HepG2 (cell line): ENCODE measurements around the gene GFY. TPM values are rescaled to one million over a fixed set of nuclear protein-coding genes. Genes with fewer than 3 reads are reported as not detected.

ENCODE experiments used
- ATAC-seq: fragments of 200-7000 bp; cut with Tn5 transposase; 3 replicates; pipeline ENCODE4 v1.9.1; 2020; ENCODE audit warnings: mild to moderate bottlenecking, moderate library complexity
- BruUV-seq: library from RNA; stranded (reverse); fragments of 400-500 nt; replicated peaks from 2 replicates; lab custom pipeline; 2021; lab: Mats Ljungman, UMichigan
- CTCF ChIA-PET: fragments of 300-600 bp; formaldehyde crosslinking; extraction: SDS; loops from one replicate; lab custom pipeline; 2021; ENCODE audit warnings: low total read pairs, inconsistent platforms, low intra/inter-chr PET ratio; lab: Yijun Ruan, JAX
- POLR2A ChIA-PET: fragments of 350-600 bp; sonication (Branson Sonifier 250); formaldehyde crosslinking; loops from one replicate; lab custom pipeline; 2020; ENCODE audit warnings: antibody characterized with exemption, inconsistent platforms; lab: Yijun Ruan, JAX
- DNase-seq: peaks from one replicate; pipeline ENCODE4 v3.0.0-alpha.2; 2015; ENCODE audit warnings: low spot score
- FAIRE-seq: peaks from 3 replicates; lab custom pipeline; 2011; peaks lifted over from hg19 to GRCh38; lab: Jason Lieb, UNC
- H2AFZ ChIP-seq: one replicate; pipeline ENCODE4 v1.6.1; 2011; ENCODE audit warnings: low read length, inconsistent platforms
- H3K27ac ChIP-seq: fragments of 300-600 bp; 3 replicates; pipeline ENCODE4 v1.8.0; 2011; ENCODE audit warnings: mixed run types, mild to moderate bottlenecking, mixed read lengths, low read length, inconsistent platforms; ENCODE audit not compliant: insufficient read depth; ENCODE audit errors: extremely low read length
- H3K27me3 ChIP-seq, 2 experiments: fragments of 200-600 bp in 1 of 2; 2 replicates in 1 of 2; 3 replicates in 1 of 2; pipeline versions ENCODE4 v1.6.0 to v1.8.0; 2011; ENCODE audit warnings: low read length in 2 of 2, mild to moderate bottlenecking in 2 of 2, moderate library complexity in 2 of 2, inconsistent platforms in 1 of 2; ENCODE audit not compliant: insufficient read depth in 2 of 2, control insufficient read depth in 1 of 2
- H3K36me3 ChIP-seq, 2 experiments: fragments of 200-600 bp in 1 of 2; replicated peaks in 1 of 2; 2 replicates in 1 of 2; 3 replicates in 1 of 2; pipeline versions ENCODE4 v1.5.1 to v1.8.0; 2011; ENCODE audit warnings: low read length in 2 of 2, inconsistent platforms in 1 of 2; ENCODE audit not compliant: insufficient read depth in 2 of 2, control insufficient read depth in 1 of 2
- H3K4me1 ChIP-seq: 2 replicates; pipeline ENCODE4 v1.5.1; 2012; ENCODE audit warnings: low read length, inconsistent platforms; ENCODE audit not compliant: insufficient read depth
- H3K4me2 ChIP-seq: 2 replicates; pipeline ENCODE4 v1.6.0; 2011; ENCODE audit warnings: low read depth, low read length, inconsistent platforms
- H3K4me3 ChIP-seq, 3 experiments: fragments of 200-600 bp in 1 of 3; sonication (generic), shearing (Covaris generic) in 1 of 3; replicated peaks in 1 of 3; 2 replicates each; pipeline ENCODE4 v1.5.1; 2011 to 2016; ENCODE audit warnings: low read length in 3 of 3, inconsistent platforms in 2 of 3, low read depth in 2 of 3, mild to moderate bottlenecking in 2 of 3, control low read depth in 1 of 3, mixed read lengths in 1 of 3; ENCODE audit not compliant: insufficient read depth in 1 of 3
- H3K79me2 ChIP-seq: one replicate; pipeline ENCODE4 v1.6.1; 2011; ENCODE audit warnings: low read length, inconsistent platforms; ENCODE audit not compliant: insufficient read depth
- H3K9ac ChIP-seq: 2 replicates; pipeline ENCODE4 v1.6.0; 2011; ENCODE audit warnings: mild to moderate bottlenecking, low read depth, low read length, inconsistent platforms; ENCODE audit not compliant: insufficient read depth
- H3K9me3 ChIP-seq: 2 replicates; pipeline ENCODE4 v1.5.1; 2012; ENCODE audit warnings: mild to moderate bottlenecking, low read length
- H4K20me1 ChIP-seq: 2 replicates; pipeline ENCODE4 v1.6.0; 2011; ENCODE audit warnings: inconsistent platforms, mild to moderate bottlenecking, low read length, moderate library complexity; ENCODE audit not compliant: insufficient read depth
- ADNP ChIP-seq: sonication (generic); formaldehyde crosslinking; IDR thresholded peaks from 2 replicates; pipeline ENCODE4 v1.4.0; 2020; ENCODE audit warnings: missing genetic modification reagents
- BRCA1 ChIP-seq: sonication (generic); formaldehyde crosslinking; IDR thresholded peaks from 2 replicates; pipeline ENCODE4 v1.4.0; 2020; ENCODE audit warnings: missing genetic modification reagents
- CEBPG ChIP-seq: IDR thresholded peaks from 2 replicates; pipeline ENCODE4 v1.6.1; 2016
- CENPT ChIP-seq: sonication (generic); formaldehyde crosslinking; IDR thresholded peaks from 2 replicates; pipeline ENCODE4 v1.8.0; 2022; ENCODE audit warnings: low read depth, mild to moderate bottlenecking, moderate library complexity, missing genetic modification reagents
- EZH2 ChIP-seq: conservative IDR thresholded peaks from 2 replicates; pipeline ENCODE4 v1.6.1; 2012; ENCODE audit warnings: mild to moderate bottlenecking, low read depth, low read length, moderate library complexity
- KMT2A ChIP-seq: sonication (generic); formaldehyde crosslinking; IDR thresholded peaks from 2 replicates; pipeline ENCODE4 v1.4.0; 2020; ENCODE audit warnings: missing genetic modification reagents
- MED13 ChIP-seq: sonication (generic); formaldehyde crosslinking; IDR thresholded peaks from 2 replicates; pipeline ENCODE4 v1.5.0; 2020; ENCODE audit warnings: missing genetic modification reagents
- MEIS2 ChIP-seq: sonication (generic); formaldehyde crosslinking; IDR thresholded peaks from 2 replicates; pipeline ENCODE4 v1.9.0; 2021; ENCODE audit warnings: mild to moderate bottlenecking, missing genetic modification reagents
- PATZ1 ChIP-seq: sonication (generic); formaldehyde crosslinking; IDR thresholded peaks from 2 replicates; pipeline ENCODE4 v1.4.0; 2020; ENCODE audit warnings: missing genetic modification reagents
- SSRP1 ChIP-seq: IDR thresholded peaks from 2 replicates; pipeline ENCODE4 v1.6.1; 2016; ENCODE audit warnings: control low read depth
- TBX2 ChIP-seq: sonication (generic); formaldehyde crosslinking; IDR thresholded peaks from 2 replicates; pipeline ENCODE4 v1.5.0; 2020; ENCODE audit warnings: missing genetic modification reagents, mild to moderate bottlenecking, borderline replicate concordance
- ZFP37 ChIP-seq: sonication (generic); formaldehyde crosslinking; IDR thresholded peaks from 2 replicates; pipeline ENCODE4 v1.4.0; 2020; ENCODE audit warnings: missing genetic modification reagents, borderline replicate concordance
- ZFP41 ChIP-seq: sonication (generic); formaldehyde crosslinking; IDR thresholded peaks from 2 replicates; pipeline ENCODE4 v1.4.0; 2020; ENCODE audit warnings: mild to moderate bottlenecking, missing genetic modification reagents, borderline replicate concordance
- ZNF292 ChIP-seq: sonication (generic); formaldehyde crosslinking; IDR thresholded peaks from 2 replicates; pipeline ENCODE4 v1.8.1; 2022; ENCODE audit warnings: mild to moderate bottlenecking, low read depth, missing genetic modification reagents, borderline replicate concordance
- ZNF333 ChIP-seq: sonication (generic); formaldehyde crosslinking; IDR thresholded peaks from 2 replicates; pipeline ENCODE4 v1.4.0; 2020; ENCODE audit warnings: mild to moderate bottlenecking, missing genetic modification reagents, borderline replicate concordance
- ZNF556 ChIP-seq: sonication (generic); formaldehyde crosslinking; IDR thresholded peaks from 2 replicates; pipeline ENCODE4 v1.4.0; 2020; ENCODE audit warnings: mild to moderate bottlenecking, missing genetic modification reagents, borderline replicate concordance
- ZSCAN22 ChIP-seq: sonication (generic); formaldehyde crosslinking; IDR thresholded peaks from 2 replicates; pipeline ENCODE4 v1.4.0; 2020; ENCODE audit warnings: mild to moderate bottlenecking, missing genetic modification reagents
- WGBS: methylation state at CpG from one replicate; pipeline ENCODE4 v1.1.6; 2017; ENCODE audit warnings: low lambda C conversion rate; 5-methylcytosine and 5-hydroxymethylcytosine counted together
- in situ Hi-C: cut with HindIII; loops from 2 replicates; pipeline ENCODE4 v1.10.0; 2017; ENCODE audit warnings: low pct_unique_long_range_greater_than_20kb; ENCODE audit not compliant: extremely low pct_ligation_motif_present
- intact Hi-C: fragments of 100-400 bp; cut with micrococcal nuclease; formaldehyde crosslinking; loops from one replicate; pipeline ENCODE4 v1.10.0; 2022; ENCODE audit not compliant: unreplicated experiment
- polyA plus RNA-seq, 8 experiments: library from polyadenylated mRNA; depleted of rRNA in 3 of 8; stranded (reverse) in 7 of 8; unstranded in 1 of 8; fragments of >200 nt; fragmentation: Illumina TruSeq in 4 of 8; extraction: Trizol in 4 of 8; gene quantifications; 2 replicates each; pipeline versions ENCODE4 v1.2.1 to v1.2.3, GENCODE V29; 2011 to 2016; ENCODE audit warnings: low read depth in 4 of 8, missing spikeins in 1 of 8, mixed read lengths in 1 of 8; ENCODE audit not compliant: insufficient read depth in 1 of 8
- total RNA-seq, 5 experiments: library from RNA; depleted of rRNA; stranded (reverse); fragments of >200 nt; fragmentation: Illumina TruSeq; extraction: Trizol; gene quantifications; 2 replicates each; pipeline ENCODE4 v1.2.3, GENCODE V29; 2016; ENCODE audit warnings: low read depth in 1 of 5
- TF ChIP-seq, protein P1 (sequence below): sonication (generic); formaldehyde crosslinking; IDR thresholded peaks from 2 replicates; pipeline ENCODE4 v1.4.0; 2020; ENCODE audit warnings: missing genetic modification reagents, borderline replicate concordance
- TF ChIP-seq, protein P2 (sequence below): sonication (generic); formaldehyde crosslinking; IDR thresholded peaks from 2 replicates; pipeline ENCODE4 v1.5.0; 2020; ENCODE audit warnings: missing genetic modification reagents

The GFY gene
- total and polyA plus RNA-seq, 2 of the 13 experiments (the other 11 are each of a cell fraction or from before 2014, with no cell fraction given): not detected

DNA sequence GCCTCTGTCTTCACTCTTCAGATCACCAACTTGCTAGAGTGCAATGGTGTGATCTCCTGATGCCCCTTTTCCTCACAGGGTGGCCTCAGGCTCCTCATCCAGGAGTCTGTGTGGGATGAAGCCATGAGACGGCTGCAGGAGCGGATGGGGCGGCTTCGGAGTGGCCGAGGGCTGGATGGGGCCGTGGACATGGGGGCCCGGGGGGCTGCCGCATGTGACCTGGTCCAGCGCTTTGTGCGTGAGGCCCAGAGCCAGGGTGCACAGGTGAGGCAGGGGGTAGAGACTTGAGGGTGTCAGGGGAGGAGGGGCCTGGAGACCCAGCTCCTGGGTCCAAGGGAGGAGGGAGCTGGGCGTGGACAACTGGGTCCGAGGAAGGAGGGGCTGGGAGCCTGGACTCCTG lies 37.3 kb downstream of the GFY start (continued):
- TF ChIP-seq, protein P1, sequence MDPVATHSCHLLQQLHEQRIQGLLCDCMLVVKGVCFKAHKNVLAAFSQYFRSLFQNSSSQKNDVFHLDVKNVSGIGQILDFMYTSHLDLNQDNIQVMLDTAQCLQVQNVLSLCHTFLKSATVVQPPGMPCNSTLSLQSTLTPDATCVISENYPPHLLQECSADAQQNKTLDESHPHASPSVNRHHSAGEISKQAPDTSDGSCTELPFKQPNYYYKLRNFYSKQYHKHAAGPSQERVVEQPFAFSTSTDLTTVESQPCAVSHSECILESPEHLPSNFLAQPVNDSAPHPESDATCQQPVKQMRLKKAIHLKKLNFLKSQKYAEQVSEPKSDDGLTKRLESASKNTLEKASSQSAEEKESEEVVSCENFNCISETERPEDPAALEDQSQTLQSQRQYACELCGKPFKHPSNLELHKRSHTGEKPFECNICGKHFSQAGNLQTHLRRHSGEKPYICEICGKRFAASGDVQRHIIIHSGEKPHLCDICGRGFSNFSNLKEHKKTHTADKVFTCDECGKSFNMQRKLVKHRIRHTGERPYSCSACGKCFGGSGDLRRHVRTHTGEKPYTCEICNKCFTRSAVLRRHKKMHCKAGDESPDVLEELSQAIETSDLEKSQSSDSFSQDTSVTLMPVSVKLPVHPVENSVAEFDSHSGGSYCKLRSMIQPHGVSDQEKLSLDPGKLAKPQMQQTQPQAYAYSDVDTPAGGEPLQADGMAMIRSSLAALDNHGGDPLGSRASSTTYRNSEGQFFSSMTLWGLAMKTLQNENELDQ (CRISPR knock-in tag): no peak
- TF ChIP-seq MEIS2 (CRISPR knock-in tag) (no peak), CEBPG (CRISPR knock-in tag) (no peak)

DNA sequence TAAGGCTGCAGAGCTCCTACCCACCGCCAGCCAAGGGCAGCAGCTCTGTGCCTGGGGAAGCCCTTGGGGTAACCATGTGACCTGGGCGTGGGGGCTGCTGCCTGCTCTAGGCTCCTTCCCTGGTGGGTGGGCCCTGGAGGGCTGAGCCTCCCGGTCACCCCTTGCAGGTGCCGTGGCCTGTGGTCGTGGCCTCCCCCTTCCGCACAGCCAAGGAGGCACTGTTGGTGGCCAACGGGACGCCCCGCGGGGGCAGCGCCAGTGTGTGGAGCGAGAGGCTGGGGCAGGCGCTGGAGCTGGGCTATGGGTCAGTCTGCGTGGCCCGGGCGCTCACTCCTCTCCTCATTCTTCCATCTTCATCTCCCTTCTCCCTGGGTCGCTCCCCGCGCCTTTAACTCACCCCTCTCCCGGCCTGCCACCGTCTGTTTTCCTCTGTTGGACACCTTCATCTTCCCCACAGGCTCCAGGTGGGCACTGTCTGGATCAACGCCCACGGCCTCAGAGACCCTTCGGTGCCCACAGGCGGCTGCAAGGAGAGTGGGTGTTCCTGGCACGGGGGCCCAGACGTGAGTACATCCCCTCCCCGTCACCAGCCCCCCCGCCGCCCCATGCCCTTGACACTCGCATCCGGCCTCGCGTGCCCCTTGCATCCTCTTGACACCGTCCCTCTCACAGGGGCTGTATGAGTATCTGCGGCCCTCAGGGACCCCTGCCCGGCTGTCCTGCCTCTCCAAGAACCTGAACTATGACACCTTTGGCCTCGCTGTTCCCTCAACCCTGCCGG lies 39.0 kb downstream of the GFY start:
- Histone ChIP-seq H3K27me3 (no peaks in the 10 kb centered on the region), H3K9ac (no peak overlapping the region), H3K4me2 (no peak overlapping the region), H3K36me3 (peaks cover 3 to 5% of the 10 kb centered on the region in 2 experiments; a peak in 2 of 5 replicates), H2AFZ (no peak overlapping the region), H3K9me3 (no peaks in the 10 kb centered on the region), H3K4me1 (no peaks in the 10 kb centered on the region), H4K20me1 (no peaks in the 10 kb centered on the region), H3K27ac (no peak overlapping the region), H3K4me3 (no peak overlapping the region), H3K79me2 (no peaks in the 10 kb centered on the region)
- no TSS peak for BruUV-seq
- WGBS: 99% methylated on average over 26 of the region's 39 CpGs
- no peak for DNase-seq
- CTCF ChIA-PET: no interaction called here
- intact Hi-C loops: no loop called here
- POLR2A ChIA-PET: no interaction called here
- no peak; the same call in 1 of the 3 replicates for ATAC-seq
- no peak for FAIRE-seq
- in situ Hi-C loops: no loop called here
- TF ChIP-seq ZFP41 (CRISPR knock-in tag) (no peak), ZFP37 (CRISPR knock-in tag) (no peak), KMT2A (CRISPR knock-in tag) (no peak), ZNF333 (CRISPR knock-in tag) (no peak), ZNF292 (no peak), ZSCAN22 (CRISPR knock-in tag) (no peak), SSRP1 (no peak), ZNF556 (CRISPR knock-in tag) (no peak), TBX2 (CRISPR knock-in tag) (no peak), PATZ1 (CRISPR knock-in tag) (no peak), EZH2 (no peak), BRCA1 (CRISPR knock-in tag) (no peak), MED13 (CRISPR knock-in tag) (no peak), CENPT (no peak), ADNP (CRISPR knock-in tag) (no peak)
- TF ChIP-seq, protein P2, sequence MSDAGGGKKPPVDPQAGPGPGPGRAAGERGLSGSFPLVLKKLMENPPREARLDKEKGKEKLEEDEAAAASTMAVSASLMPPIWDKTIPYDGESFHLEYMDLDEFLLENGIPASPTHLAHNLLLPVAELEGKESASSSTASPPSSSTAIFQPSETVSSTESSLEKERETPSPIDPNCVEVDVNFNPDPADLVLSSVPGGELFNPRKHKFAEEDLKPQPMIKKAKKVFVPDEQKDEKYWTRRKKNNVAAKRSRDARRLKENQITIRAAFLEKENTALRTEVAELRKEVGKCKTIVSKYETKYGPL (CRISPR knock-in tag): no peak
